GM21825 (cell line): ENCODE results near the gene ELFN2.
"Not testable (repeated sequence)": the region's sequence is repeated elsewhere in the genome, so short reads cannot be mapped to it uniquely, and the experiment has no call there.

Source experiments
- ATAC-seq: cut with Tn5 transposase; IDR thresholded peaks from one replicate; pipeline ENCODE4 v1.9.1; 2021; ENCODE audit warnings: mild to moderate bottlenecking, moderate library complexity; ENCODE audit not compliant: unreplicated experiment

Gene ELFN2

DNA sequence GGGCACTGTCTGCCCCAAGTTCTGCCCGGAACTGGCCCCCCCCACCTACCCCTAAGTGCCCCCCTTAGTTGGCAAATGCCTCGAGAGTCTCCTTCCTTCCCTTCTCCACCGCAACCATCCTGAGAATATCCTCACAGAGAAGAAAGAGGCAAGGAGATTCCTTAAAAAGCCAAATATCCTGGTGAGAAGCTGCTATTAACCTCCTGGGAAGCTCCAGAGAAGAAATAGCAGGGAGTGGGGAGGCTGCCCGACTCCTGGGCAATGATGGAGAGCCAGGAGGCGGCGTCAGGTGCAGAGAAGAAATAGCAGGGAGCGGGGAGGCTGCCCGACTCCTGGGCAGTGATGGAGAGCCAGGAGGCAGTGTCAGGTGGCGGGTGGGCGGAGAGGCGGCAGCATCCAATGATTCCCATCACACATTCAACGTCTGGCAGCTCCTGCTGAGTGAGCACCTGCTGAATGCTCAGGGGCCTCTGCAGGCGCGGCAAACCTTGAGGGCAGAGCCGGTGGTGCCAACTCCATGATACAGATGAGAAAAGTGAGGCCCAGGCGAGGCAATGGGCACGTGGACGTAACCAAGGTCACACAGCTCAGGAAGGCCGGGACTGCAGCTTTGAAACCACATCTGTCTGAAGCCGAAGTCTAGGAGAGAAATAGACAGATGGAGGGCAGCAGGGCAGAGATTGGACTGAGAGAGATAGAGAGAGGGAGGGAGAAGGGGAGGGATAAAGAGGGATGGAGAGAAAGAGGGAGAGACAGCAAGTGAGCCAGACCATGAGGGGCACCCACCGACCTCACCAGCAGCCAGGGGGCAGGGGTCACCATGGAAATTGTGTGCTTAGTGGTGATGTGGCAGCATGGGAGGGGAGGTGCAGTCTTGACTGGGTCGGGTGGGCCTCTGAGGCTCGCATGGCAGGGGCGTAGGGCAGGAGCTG is 86.7 kb downstream of the ELFN2 start:
- no peak for ATAC-seq

DNA sequence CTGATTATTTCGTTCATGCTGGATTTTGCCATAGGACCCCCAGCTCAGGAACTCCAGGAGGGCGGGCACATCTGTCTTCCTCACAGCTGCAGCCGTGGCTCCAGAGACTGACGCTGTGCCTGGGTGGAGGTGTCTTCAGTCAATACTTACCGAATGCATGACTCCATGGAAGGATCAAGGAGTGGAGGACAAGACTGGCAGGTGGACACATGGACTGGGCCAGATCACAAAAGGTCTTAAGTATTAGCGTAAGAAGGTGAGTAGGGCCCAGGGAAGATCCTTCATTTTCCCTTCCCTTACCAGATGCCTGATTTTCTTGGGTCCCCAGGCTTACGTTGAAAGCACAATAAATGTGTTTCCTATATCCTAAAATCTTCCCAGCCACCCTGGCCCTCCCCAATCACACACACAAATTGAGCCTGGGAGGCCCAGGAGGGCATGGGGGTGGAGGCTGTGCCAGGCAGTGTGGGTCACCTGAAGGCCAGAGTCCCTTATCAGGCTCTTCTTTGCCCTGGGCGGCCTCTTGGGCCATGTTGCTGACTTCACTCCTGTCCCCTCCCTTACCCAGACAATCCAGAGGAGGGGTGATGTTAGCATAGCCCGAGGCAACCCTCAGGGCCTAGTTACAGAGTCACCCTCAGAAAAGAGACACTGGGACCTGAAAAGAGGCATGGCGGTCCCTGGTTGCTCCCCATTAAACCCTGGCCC is 88.6 kb downstream of the ELFN2 start:
- no peak for ATAC-seq

DNA sequence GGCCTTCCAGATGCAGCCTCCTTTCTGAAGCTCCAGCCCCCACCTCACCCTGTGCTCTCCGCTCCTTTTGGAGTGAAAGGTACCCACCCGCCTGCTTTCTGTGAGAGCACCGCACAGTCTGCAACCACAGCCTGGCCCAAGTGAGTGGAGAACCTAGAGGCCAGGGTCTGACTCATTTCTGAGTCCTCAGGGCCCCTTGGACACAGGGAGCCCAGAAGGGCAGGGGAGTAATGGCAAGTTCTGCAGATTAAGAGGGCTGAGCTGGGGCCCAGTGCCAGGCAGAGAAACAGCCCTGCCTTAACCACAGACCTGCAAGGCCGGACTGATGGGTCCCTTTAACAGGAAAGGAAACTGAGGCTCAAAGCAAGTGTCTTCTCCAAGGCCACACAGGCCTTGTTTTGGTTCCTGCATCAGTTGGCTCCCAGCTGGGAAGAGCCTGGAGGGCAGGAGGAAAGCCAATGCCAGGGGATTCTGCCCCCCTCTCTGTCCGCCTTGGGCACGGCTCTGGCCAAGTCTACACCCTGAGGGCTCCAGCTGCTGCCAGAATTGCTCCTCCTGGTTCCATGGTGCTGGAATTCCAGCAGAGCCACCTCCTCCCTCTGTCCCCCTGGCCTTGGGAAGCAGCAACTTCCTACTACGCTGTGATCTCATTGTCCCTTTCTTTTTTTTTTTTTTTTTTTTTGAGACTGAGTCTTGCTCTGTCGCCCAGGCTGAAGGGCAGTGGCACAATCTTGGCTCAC is 89.9 kb downstream of the ELFN2 start:
- no peak for ATAC-seq

DNA sequence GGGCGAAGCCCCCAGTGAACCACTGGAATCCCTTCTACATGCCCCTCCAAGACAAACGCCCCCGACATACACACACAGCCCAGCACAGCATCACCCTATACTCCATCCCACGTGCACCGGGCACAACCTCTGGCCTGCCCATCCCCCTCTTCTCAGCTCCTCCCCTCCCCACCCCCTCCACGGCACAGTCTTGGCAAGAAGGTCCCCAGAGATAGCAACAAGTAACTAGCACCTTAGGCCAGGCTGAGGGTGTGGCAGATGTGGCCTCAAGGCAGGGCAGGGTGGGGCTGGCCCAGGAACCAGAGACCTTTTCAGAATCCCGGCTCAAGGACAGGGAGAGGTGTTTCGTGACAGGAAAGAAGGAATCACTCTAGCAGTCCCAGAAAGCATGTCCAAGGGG is 90.7 kb downstream of the ELFN2 start:
- ATAC-seq, result no peak

DNA sequence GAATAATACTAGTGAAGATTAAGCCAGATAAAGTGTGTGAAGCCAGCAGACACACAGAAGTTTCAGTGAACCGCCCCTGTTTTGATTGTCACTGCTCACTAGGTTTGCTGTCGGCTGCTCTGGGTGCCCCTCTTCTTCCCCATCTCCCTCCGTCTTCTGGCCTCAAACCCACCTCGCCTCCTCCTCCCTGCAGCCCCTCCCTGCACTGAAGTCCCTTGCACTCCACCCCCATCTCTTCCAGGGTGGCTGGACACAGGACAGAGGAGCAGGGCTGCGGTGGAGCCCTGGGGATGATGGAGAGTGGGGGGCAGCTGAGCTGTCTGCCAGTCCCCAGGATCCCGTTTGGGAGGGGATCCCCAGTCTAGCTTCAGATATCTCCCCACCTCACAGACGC is 91.5 kb downstream of the ELFN2 start:
- no peak for ATAC-seq

DNA sequence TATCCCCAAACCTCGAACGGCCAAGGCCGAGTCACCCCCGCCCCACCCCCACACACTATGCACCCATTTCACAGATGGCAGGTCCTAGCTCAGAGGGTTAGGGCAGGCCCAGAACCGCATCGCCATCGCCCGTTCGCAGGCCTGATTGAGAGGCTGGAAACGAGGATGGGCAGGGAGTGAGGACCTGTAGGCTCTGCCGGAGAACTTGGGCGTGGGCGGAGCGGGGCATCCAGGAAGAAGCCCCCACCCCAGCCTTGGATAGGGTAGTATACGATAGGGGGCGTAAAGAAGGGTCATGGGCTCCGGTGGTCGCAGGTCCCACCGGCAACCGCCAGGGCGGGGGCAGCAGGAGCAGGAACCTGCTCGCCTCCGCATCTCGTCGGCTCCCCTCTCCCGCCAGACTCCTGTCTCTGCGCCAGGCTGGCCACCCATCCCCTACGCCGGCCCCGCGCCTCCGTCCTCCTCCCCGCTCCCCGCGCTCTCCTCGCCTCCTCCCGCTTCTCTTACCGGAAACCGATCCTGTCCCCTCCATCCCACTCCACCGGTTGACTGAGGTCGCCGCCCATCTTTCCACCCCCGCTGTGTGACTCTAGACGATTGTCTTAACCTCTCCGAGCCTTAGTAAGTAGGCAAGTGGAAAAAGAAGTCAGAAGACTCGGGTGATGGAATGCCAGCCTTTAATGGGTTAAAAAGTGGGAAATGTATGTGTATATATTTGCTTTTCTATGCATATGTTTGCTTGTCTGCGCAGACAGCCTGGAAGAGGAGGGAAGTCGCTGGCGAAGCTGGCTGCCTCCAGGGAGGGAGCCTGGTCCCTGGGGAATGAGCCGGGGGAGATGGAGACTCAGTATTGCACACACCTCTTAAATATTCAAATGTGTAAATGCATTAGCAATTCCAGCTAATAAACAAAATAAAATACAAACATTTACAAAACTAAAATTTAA is 92.1 kb downstream of the ELFN2 start:
- ATAC-seq, result no peak

DNA sequence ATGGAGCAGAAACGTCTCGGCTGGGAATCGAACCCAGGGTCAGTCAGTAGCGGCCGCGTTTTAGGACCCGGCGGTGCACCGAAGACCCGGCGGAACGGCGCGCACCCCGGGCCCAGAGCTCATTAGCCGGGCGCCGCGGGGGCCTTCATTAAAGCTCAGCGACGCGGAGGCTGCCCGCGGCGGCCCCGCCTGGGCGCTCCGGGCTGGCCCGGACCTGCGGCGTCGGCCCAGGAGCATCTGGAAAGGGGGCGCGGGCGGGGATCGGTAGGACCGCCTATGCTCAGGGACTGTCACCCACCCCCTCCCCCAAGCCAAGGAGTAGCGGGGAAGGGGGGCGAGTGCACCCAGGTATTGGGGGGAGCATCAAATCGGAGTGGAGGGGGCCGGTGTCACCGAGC is 92.8 kb downstream of the ELFN2 start:
- ATAC-seq, result no peak

DNA sequence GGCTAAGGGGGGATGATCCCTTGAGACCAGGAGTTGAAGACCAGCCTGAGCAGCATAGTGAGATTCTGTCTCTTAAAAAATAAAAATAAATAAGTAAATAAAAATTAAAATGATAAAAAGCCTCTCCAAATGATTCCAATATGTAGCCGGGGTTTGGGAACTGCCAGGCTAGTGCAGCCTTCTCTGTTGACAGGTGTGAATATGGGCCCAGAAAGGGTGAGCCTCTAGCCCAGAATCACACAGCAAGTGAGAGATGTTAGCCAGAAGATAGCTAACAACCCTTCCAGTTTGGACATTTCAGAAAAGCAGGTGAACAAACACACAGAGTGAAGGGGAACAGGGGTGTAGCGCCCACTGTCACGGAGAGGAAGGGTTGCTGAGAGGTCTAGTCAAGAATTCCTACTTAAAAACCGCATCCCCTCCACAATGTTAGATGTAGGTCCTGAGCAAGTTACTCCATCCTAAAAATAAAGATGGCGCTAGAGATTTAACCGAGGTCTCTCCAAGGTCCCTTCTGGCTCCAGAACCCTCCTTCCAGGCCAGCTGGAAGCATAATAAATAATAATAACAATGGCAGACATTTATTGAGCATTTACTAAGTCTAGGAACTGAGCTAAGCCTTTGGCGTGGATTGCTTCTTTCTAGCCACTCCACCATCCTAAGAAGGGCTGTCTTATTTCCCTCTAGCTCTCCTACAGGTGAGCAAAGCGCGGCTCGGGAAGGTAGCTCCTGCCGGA is 93.4 kb downstream of the ELFN2 start:
- ATAC-seq, result no peak

DNA sequence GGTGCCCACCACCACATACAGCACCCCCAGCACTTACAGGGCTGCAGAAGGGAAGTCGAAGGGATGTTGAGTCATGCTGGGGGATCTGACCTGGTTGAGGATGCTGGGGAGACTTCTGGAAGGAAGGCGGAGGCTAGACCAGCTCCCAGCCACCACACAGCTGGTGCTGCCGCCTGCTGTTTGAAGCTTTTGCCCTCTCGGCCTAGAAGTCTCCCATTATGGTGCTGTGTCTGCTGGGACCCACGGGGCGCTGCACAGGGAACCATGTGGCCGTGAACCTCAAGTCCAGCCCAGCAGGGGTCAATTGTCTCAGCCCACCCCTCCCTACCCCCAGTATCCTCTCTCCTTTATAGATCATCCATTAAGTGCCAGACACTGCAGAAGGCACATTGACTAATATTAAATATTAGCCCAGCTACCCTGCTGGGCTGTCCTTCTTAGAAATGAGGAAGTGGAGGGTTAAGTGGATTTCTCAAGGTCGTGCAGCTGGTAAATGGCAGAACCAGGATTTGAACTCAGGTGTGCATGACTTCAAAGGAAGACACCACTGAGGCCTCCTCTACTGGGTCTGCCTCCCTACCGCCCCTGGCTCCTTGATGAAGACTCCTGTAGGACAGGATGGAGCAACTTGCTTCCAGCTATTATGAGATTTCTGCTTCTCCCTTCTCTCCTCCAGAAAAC is 95.3 kb downstream of the ELFN2 start:
- no peak for ATAC-seq

DNA sequence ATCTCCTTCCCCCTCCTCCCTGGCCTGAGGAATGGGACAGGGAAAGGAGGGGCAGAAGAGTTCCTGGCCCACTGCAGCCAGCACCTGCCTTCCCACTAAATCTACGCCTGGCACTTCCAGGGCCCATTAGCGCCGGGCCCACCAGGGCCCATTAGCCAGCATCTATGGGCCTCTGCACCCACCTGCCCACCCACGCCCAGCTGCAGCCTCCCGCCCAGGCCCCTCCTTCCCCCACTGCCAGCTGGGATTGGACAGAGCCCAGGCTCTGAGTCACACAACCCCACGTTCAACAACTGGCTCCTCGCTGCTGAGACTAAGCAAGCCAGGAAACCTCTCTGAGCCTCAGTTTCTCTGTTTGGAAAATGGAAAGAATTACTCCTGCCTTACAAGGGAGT is 96.2 kb downstream of the ELFN2 start:
- ATAC-seq, result no peak

DNA sequence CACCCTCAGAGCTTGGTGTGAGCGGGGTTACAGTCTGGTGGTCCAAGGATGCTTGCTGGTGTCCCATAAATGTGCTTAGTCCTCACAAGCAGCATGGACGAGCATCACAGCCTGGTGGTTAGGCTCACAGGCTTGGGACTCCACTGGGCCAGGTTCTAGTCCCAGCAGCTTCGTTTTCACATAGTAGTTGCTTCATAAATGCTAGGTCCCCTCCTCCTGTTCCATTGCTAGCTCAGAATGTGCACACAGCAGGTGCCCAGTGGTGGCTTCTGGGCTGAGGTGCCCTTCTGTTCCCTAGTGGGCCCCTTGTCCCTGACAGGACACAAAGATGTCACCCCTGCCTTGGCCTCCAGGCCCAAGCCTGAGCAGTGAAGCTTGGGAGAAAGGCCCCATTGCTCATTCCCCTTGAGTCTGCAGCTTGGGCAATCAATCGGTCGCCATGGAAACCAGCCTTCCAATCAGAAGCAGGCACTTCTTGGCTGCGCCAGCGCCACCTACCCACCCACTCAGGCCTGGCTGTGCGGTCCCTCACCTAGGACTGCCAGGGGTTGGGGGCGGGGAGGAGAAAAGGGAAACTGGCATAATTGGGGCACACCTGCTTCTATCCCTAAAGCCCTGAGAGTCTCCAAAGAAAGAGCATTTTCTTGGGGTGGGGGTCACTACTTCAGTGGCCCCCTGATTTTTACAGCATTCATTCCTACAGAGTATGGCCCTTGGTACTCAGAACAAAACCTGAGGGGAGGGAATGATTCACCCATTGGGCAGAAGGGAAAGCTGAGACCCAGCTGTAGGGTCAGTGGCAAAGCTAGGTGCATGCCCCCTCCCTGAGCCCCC is 96.9 kb downstream of the ELFN2 start:
- ATAC-seq, result no peak

DNA sequence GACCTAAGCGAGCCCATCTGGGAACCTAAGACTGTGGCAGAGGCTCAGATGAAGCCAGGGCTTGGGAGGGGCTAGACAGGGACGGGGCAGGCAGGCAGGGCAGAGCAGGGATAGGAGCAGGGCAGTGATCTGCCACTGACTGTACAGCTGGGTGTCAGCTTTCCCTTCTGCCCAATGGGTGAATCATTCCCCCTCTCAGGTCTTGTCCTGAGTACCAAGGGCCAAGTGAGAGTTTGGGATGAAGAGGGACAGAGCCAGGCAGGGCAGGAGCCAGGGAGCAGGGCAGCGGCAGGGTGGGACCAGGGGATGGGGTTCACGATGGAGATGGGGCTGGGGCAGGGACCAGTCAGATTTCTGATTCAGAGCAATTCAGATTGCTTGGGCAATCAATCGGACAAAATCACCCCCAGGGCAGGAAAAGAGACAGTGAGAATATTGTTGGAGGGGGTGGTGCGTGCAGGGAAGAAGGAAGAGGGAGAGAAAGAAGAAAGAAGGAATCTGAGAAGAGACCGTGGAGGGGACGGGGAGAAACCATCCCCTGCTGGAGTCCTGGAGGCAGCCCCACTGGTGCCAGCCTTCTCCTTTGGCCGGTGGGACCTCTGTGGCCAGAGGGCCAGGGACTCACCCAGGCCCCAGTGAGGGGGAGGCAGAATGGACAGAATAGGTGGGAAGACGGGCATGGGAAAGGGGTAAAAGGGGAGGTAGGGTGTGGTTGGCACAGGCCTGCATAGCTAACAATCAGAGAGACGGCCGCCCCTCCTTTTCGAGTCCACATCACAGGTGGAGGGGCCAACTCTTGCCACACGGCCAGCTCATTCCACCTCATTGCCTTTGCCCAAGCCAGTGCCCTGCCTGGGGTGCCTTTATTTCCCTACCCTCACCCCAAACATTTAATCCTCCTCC is 97.8 kb downstream of the ELFN2 start:
- no peak for ATAC-seq

DNA sequence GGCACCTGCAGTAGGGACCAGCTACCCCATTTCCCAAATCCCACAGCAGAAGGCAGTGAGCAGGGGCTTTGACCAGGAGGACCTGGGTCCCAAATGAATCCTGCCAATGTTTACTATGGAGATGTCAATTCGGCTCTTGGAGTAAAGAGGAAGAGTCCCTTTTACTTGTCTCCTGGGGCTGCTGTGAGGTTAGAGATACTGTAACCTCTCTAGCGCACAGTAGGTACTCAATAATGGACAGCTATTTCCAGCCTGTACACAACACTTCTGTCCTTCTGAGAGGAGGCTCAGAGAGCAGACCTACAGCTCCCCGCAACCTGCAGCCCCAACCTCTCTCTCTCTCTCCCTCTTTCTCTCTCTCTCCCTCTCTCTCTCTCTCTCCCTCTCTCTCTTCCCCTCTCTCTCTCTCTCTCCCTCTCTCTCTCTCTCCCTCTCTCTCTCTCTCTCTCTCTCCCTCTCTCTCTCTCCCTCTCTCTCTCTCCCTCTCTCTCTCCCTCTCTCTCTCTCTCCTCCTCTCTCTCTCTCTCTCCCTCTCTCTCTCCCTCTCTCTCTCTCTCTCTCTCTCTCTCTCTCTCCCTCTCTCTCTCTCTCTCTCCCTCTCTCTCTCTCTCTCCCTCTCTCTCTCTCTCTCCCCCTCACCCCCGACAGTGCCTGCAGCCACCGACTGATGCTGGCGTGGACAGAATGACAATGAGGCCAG is 98.6 kb downstream of the ELFN2 start:
- ATAC-seq, result not testable (repeated sequence)

DNA sequence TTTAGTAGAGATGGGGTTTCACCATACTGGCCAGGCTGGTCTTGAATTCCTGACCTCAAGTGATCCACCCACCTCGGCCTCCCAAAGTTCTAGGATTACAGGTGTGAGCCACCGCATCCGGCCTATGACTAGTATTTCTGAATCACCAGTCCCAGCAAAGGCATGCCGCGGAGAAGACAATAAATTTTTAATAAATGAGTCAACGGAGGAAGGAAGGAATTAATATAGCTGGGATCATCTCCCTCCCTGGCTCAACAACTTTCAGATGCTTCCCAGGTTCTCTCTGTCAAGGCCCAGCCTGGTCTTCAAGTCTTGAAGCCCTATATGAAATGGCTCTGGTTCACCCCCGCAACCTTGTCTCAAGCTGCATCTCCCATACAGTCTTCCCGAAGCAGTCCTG is 99.3 kb downstream of the ELFN2 start:
- ATAC-seq, result no peak

DNA sequence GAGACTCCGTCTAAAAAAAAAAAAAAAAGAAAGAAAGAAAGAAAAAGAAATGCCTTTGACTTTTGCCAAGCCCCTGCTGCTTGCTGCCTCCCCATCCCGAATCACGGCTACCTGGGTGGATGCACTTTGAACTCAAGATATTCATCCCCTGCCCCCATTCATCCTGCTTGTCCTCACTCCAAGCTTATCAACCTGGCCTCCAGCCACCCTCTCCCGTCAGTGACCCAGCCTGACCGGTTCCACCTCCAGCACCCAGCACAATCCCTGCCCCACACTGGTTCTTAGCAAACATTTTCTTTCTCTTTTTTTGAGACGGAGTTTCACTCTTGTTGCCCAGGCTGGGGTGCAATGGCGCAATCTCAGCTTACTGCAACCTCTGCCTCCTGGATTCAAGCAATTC is 100.6 kb downstream of the ELFN2 start:
- ATAC-seq, result no peak

DNA sequence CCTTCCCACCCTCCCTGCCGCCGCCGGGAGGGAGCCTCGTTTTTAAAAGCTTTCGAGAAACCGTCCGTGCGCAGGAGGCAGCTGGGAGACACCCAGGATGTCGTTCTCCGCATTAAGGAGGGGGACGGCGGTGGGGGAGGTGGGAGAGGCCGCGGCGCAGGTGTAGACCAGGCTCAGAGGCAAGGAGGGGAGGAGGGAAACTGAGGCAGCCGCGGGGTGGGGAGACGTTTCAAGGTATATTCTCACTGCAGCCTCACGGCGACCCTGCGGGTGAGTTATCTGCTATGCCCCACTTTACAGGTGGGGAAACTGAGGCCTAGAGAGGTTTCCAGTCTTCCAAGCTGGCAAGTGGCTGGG is 102.3 kb downstream of the ELFN2 start:
- ATAC-seq, result no peak
